HCT116 (cell line): ENCODE data around the gene TNF. TPM values are rescaled to one million over a fixed set of nuclear protein-coding genes. Genes with fewer than 3 reads are reported as not detected.

Source experiments
- ATAC-seq: fragments of 200-7000 bp; cut with Tn5 transposase; 2 replicates; pipeline ENCODE4 v1.9.1; 2020; ENCODE audit warnings: mild to moderate bottlenecking, moderate library complexity
- BruUV-seq: library from RNA; stranded (reverse); fragments of 400-500 nt; replicated peaks from 2 replicates; lab custom pipeline; 2021; lab: Mats Ljungman, UMichigan
- CTCF ChIA-PET: fragments of 300-600 bp; sonication (Branson Sonifier 250); formaldehyde crosslinking; loops from one replicate; lab custom pipeline; 2021; ENCODE audit warnings: antibody characterized with exemption; lab: Charles Lee
- POLR2A ChIA-PET: fragments of 300-600, 350-600 bp; sonication (Branson Sonifier 250); formaldehyde crosslinking; loops from one replicate; lab custom pipeline; 2021; ENCODE audit warnings: antibody characterized with exemption; lab: Charles Lee
- RAD21 ChIA-PET, 2 experiments: fragments of 300-600 bp; sonication (Branson Sonifier 250); formaldehyde crosslinking; loops; one replicate each; lab custom pipeline; 2023; ENCODE audit warnings: low total read pairs in 2 of 2; ENCODE audit not compliant: uncharacterized antibody in 2 of 2, unreplicated experiment in 2 of 2, low non-redundant PET in 1 of 2; lab: Charles Lee
- DNase-seq: peaks from one replicate; pipeline ENCODE4 v3.0.0-alpha.2; 2010; ENCODE audit warnings: low read depth, low spot score
- H2AFZ ChIP-seq: fragments of 200-600 bp; shearing (Covaris generic), sonication (generic); 2 replicates; pipeline ENCODE4 v1.6.1; 2017; ENCODE audit warnings: low read depth, mixed run types, mixed read lengths, antibody characterized with exemption, low read length; ENCODE audit not compliant: poor library complexity, severe bottlenecking
- H3K27ac ChIP-seq: 2 replicates; pipeline ENCODE4 v1.5.1; 2012; ENCODE audit warnings: low read depth, low read length
- H3K27me3 ChIP-seq: fragments of 200-600 bp; sonication (generic); 2 replicates; pipeline ENCODE4 v1.6.1; 2016; ENCODE audit warnings: mixed run types, low read length, mixed read lengths; ENCODE audit not compliant: insufficient read depth
- H3K36me3 ChIP-seq, 2 experiments: fragments of 200-500 bp in 1 of 2; fragments of 200-600 bp in 1 of 2; sonication (Bioruptor generic) in 1 of 2; sonication (generic) in 1 of 2; 2 replicates each; pipeline versions ENCODE4 v1.5.1 to v1.6.1; 2014 to 2016; ENCODE audit warnings: low read length in 2 of 2, inconsistent platforms in 1 of 2, mixed read lengths in 1 of 2, mixed run types in 1 of 2; ENCODE audit not compliant: insufficient read depth in 2 of 2, control insufficient read depth in 1 of 2
- H3K4me1 ChIP-seq, 2 experiments: fragments of 200-600 bp in 1 of 2; sonication (generic) in 1 of 2; 2 replicates each; pipeline versions ENCODE4 v1.5.1 to v1.6.1; 2012 to 2017; ENCODE audit warnings: low read length in 2 of 2, inconsistent platforms in 1 of 2, mild to moderate bottlenecking in 1 of 2, mixed read lengths in 1 of 2, mixed run types in 1 of 2, moderate library complexity in 1 of 2; ENCODE audit not compliant: insufficient read depth in 2 of 2, control insufficient read depth in 1 of 2
- H3K4me2 ChIP-seq: fragments of 200-600 bp; sonication (generic); 2 replicates; pipeline ENCODE4 v1.6.1; 2017; ENCODE audit warnings: mixed run types, low read length, mixed read lengths
- H3K4me3 ChIP-seq, 2 experiments: fragments of 200-600 bp in 1 of 2; sonication (generic) in 1 of 2; replicated peaks in 1 of 2; 2 replicates each; pipeline ENCODE4 v1.5.1; 2011 to 2016; ENCODE audit warnings: low read length in 2 of 2, control low read depth in 1 of 2, low read depth in 1 of 2, mild to moderate bottlenecking in 1 of 2, mixed read lengths in 1 of 2, mixed run types in 1 of 2
- H3K79me2 ChIP-seq: fragments of 200-600 bp; sonication (generic); 2 replicates; pipeline ENCODE4 v1.6.1; 2017; ENCODE audit warnings: mild to moderate bottlenecking, mixed run types, low read length, moderate library complexity, mixed read lengths; ENCODE audit not compliant: insufficient read depth
- H3K9ac ChIP-seq: fragments of 200-600 bp; sonication (generic); 2 replicates; pipeline ENCODE4 v1.6.1; 2016; ENCODE audit warnings: low read length, mixed read lengths
- H3K9me2 ChIP-seq: fragments of 200-600 bp; sonication (generic), shearing (Covaris generic); 2 replicates; pipeline ENCODE4 v1.6.1; 2017; ENCODE audit warnings: mixed run types, mild to moderate bottlenecking, moderate library complexity; ENCODE audit not compliant: insufficient read depth
- H3K9me3 ChIP-seq, 2 experiments: fragments of 200-500 bp in 1 of 2; fragments of 200-600 bp in 1 of 2; sonication (Bioruptor generic) in 1 of 2; sonication (generic) in 1 of 2; 2 replicates each; pipeline ENCODE4 v1.6.1; 2014 to 2017; ENCODE audit warnings: low read length in 2 of 2, mixed read lengths in 2 of 2, inconsistent platforms in 1 of 2, low read depth in 1 of 2, mild to moderate bottlenecking in 1 of 2, mixed run types in 1 of 2, moderate library complexity in 1 of 2; ENCODE audit not compliant: control insufficient read depth in 1 of 2, insufficient read depth in 1 of 2
- H4K20me1 ChIP-seq: fragments of 200-600 bp; sonication (generic), shearing (Covaris generic); 2 replicates; pipeline ENCODE4 v1.6.1; 2017; ENCODE audit warnings: mixed run types, mild to moderate bottlenecking, moderate library complexity; ENCODE audit not compliant: insufficient read depth
- CBX3 ChIP-seq: IDR thresholded peaks from 2 replicates; pipeline ENCODE4 v1.6.1; 2012; ENCODE audit warnings: low read depth
- EGR1 ChIP-seq: IDR thresholded peaks from 2 replicates; pipeline ENCODE4 v1.6.1; 2012; ENCODE audit warnings: low read depth
- ELF1 ChIP-seq: IDR thresholded peaks from 2 replicates; pipeline ENCODE4 v1.6.1; 2012; ENCODE audit warnings: low read depth, borderline replicate concordance
- EZH2 ChIP-seq: fragments of 200-600 bp; sonication (generic); IDR thresholded peaks from 2 replicates; pipeline ENCODE4 v1.6.1; 2017; ENCODE audit warnings: antibody characterized with exemption, mixed run types
- FOSL1 ChIP-seq: IDR thresholded peaks from 2 replicates; pipeline ENCODE4 v1.6.1; 2012; ENCODE audit warnings: low read depth
- MAX ChIP-seq: IDR thresholded peaks from 2 replicates; pipeline ENCODE4 v1.6.1; 2012
- POLR2A ChIP-seq: IDR thresholded peaks from 2 replicates; pipeline ENCODE4 v1.7.0; 2011; ENCODE audit warnings: borderline replicate concordance; ENCODE audit not compliant: insufficient read depth, insufficient read length; ENCODE audit errors: extremely low read depth
- POLR2AphosphoS5 ChIP-seq: IDR thresholded peaks from 2 replicates; pipeline ENCODE4 v1.6.1; 2011; ENCODE audit warnings: mild to moderate bottlenecking, low read depth, low read length, moderate library complexity
- REST ChIP-seq: IDR thresholded peaks from 2 replicates; pipeline ENCODE4 v1.6.1; 2012; ENCODE audit warnings: low read depth
- SIN3A ChIP-seq: IDR thresholded peaks from 2 replicates; pipeline ENCODE4 v1.6.1; 2012; ENCODE audit warnings: low read depth
- SRF ChIP-seq: IDR thresholded peaks from 2 replicates; pipeline ENCODE4 v1.6.1; 2012; ENCODE audit warnings: low read depth
- TCF7L2 ChIP-seq: IDR thresholded peaks from 2 replicates; pipeline ENCODE4 v1.7.0; 2011; ENCODE audit warnings: borderline replicate concordance, inconsistent platforms; ENCODE audit not compliant: insufficient read depth, insufficient read length; ENCODE audit errors: extremely low read depth
- YY1 ChIP-seq: IDR thresholded peaks from 2 replicates; pipeline ENCODE4 v1.6.1; 2011; ENCODE audit warnings: low read length, low read depth, moderate library complexity, mild to moderate bottlenecking; ENCODE audit not compliant: insufficient replicate concordance; ENCODE audit errors: extremely low read depth
- intact Hi-C: fragments of 100-400 bp; cut with micrococcal nuclease; formaldehyde crosslinking; loops from 2 replicates; pipeline ENCODE4 v1.10.0; 2022
- total RNA-seq: library from RNA; stranded (reverse); gene quantifications from one replicate; pipeline ENCODE4 v1.2.1, GENCODE V29; 2021; ENCODE audit not compliant: unreplicated experiment

Gene TNF
- total RNA-seq, 1 experiment from 2014 or later, result 0.59 TPM

- Histone ChIP-seq H3K36me3 (no peaks in the 10 kb centered on the region), H3K9me3 (no peaks in the 10 kb centered on the region), H4K20me1 (no peaks in the 10 kb centered on the region), H3K27me3 (no peaks in the 10 kb centered on the region), H3K9me2 (no peaks in the 10 kb centered on the region), H2AFZ (no peak within 1 kb of the TSS), H3K4me1 (peaks cover 4 to 10% of the 10 kb centered on the region in 2 experiments; a peak in 2 of 4 replicates), H3K79me2 (no peaks in the 10 kb centered on the region), H3K4me2 (no peak within 1 kb of the TSS), H3K9ac (no peak within 1 kb of the TSS), H3K27ac (no peak within 1 kb of the TSS), H3K4me3 (no peak within 1 kb of the TSS)
- ATAC-seq, result no peak
- intact Hi-C loops, result no loop called here
- ChIA-PET POLR2A (no interaction called here), RAD21 (no interaction called here), CTCF (interaction anchor here (0.6 to 7.8 kb wide), 3 partner anchors 8 to 35 kb away, joined by 3 to 70 read pairs (median 4); no protein-coding TSS in a partner anchor)
- no peak for TF ChIP-seq ELF1
- no peak for TF ChIP-seq MAX
- no peak for TF ChIP-seq EZH2
- TF ChIP-seq EGR1, result no peak
- no peak for TF ChIP-seq YY1
- no peak for TF ChIP-seq FOSL1
- no peak for TF ChIP-seq POLR2A
- TF ChIP-seq TCF7L2, result no peak
- TF ChIP-seq POLR2AphosphoS5, result no peak
- no peak for TF ChIP-seq CBX3
- no peak for TF ChIP-seq SRF
- TF ChIP-seq SIN3A, result no peak
- no peak for TF ChIP-seq REST
- no TSS peak for BruUV-seq
- no peak for DNase-seq
Measured at GRCh38 chr6:31586008-31586407, 10.6 kb downstream of the TNF start, which contains the start of gene LST1. Gene LST1 (plus strand): TSS chr6:31586277. CDS start chr6:31587300, 1,023 bp downstream.
